HepG2 (cell line): Measurements from ENCODE around the gene AIFM1. TPM values are rescaled to one million over a fixed set of nuclear protein-coding genes. Genes with fewer than 3 reads are reported as not detected.

Experiments used
- ATF7 ChIP-seq, 2 experiments: fragments of 450-650 bp in 1 of 2; sonication (generic) in 1 of 2; formaldehyde crosslinking in 1 of 2; IDR thresholded peaks; 2 replicates each; pipeline versions ENCODE4 v1.4.0 to v1.6.1; 2016 to 2020; ENCODE audit warnings: antibody characterized with exemption in 1 of 2, mild to moderate bottlenecking in 1 of 2, missing genetic modification reagents in 1 of 2
- CBFB ChIP-seq: sonication (generic); formaldehyde crosslinking; IDR thresholded peaks from 2 replicates; pipeline ENCODE4 v1.4.0; 2020; ENCODE audit warnings: missing genetic modification reagents
- GTF2F1 ChIP-seq: fragments of 150-350 bp; IDR thresholded peaks from 2 replicates; pipeline ENCODE4 v1.6.1; 2014; ENCODE audit warnings: low read length
- KLF9 ChIP-seq: IDR thresholded peaks from 2 replicates; pipeline ENCODE4 v1.6.1; 2016; ENCODE audit warnings: low read depth
- MED13 ChIP-seq: sonication (generic); formaldehyde crosslinking; IDR thresholded peaks from 2 replicates; pipeline ENCODE4 v1.5.0; 2020; ENCODE audit warnings: missing genetic modification reagents
- MEF2D ChIP-seq: sonication (generic); formaldehyde crosslinking; IDR thresholded peaks from 2 replicates; pipeline ENCODE4 v1.5.1; 2020; ENCODE audit warnings: mild to moderate bottlenecking, missing genetic modification reagents
- SUZ12 ChIP-seq: fragments of 150-350 bp; IDR thresholded peaks from 2 replicates; pipeline ENCODE4 v1.6.1; 2014; ENCODE audit warnings: low read depth, low read length
- SYNCRIP ChIP-seq: fragments of 200-400 bp; formaldehyde crosslinking; IDR thresholded peaks from 2 replicates; pipeline ENCODE4 v1.6.1; 2018; ENCODE audit warnings: mild to moderate bottlenecking, low read depth, low read length; ENCODE audit not compliant: insufficient read depth
- TOPORS ChIP-seq: sonication (generic); formaldehyde crosslinking; IDR thresholded peaks from 2 replicates; pipeline ENCODE4 v1.8.0; 2023; ENCODE audit warnings: mild to moderate bottlenecking, missing genetic modification reagents
- ZFP36 ChIP-seq: fragments of 150-350 bp; IDR thresholded peaks from 2 replicates; pipeline ENCODE4 v1.6.1; 2018; ENCODE audit warnings: borderline replicate concordance, low read length, low read depth; ENCODE audit not compliant: partially characterized antibody
- ZMYM2 ChIP-seq: sonication (generic); formaldehyde crosslinking; IDR thresholded peaks from 2 replicates; pipeline ENCODE4 v1.8.0; 2022; ENCODE audit warnings: mild to moderate bottlenecking, missing genetic modification reagents
- ZNF446 ChIP-seq: sonication (generic); formaldehyde crosslinking; IDR thresholded peaks from 2 replicates; pipeline ENCODE4 v1.5.0; 2020; ENCODE audit warnings: mild to moderate bottlenecking, missing genetic modification reagents
- ZNF496 ChIP-seq: sonication (generic); formaldehyde crosslinking; IDR thresholded peaks from 2 replicates; pipeline ENCODE4 v1.8.1; 2023; ENCODE audit warnings: mild to moderate bottlenecking, moderate library complexity, missing genetic modification reagents; ENCODE audit not compliant: insufficient replicate concordance
- polyA plus RNA-seq, 8 experiments: library from polyadenylated mRNA; depleted of rRNA in 3 of 8; stranded (reverse) in 7 of 8; unstranded in 1 of 8; fragments of >200 nt; fragmentation: Illumina TruSeq in 4 of 8; extraction: Trizol in 4 of 8; gene quantifications; 2 replicates each; pipeline versions ENCODE4 v1.2.1 to v1.2.3, GENCODE V29; 2011 to 2016; ENCODE audit warnings: low read depth in 4 of 8, missing spikeins in 1 of 8, mixed read lengths in 1 of 8; ENCODE audit not compliant: insufficient read depth in 1 of 8
- total RNA-seq, 5 experiments: library from RNA; depleted of rRNA; stranded (reverse); fragments of >200 nt; fragmentation: Illumina TruSeq; extraction: Trizol; gene quantifications; 2 replicates each; pipeline ENCODE4 v1.2.3, GENCODE V29; 2016; ENCODE audit warnings: low read depth in 1 of 5
- TF ChIP-seq, protein P1 (sequence below): IDR thresholded peaks from 2 replicates; pipeline ENCODE4 v1.6.1; 2016; ENCODE audit warnings: low read depth, control low read depth
- TF ChIP-seq, protein P2 (sequence below): IDR thresholded peaks from 2 replicates; pipeline ENCODE4 v1.6.1; 2012; ENCODE audit warnings: inconsistent platforms
- TF ChIP-seq, protein P3 (sequence below): fragments of 450-650 bp; IDR thresholded peaks from 2 replicates; pipeline ENCODE4 v1.6.1; 2017; ENCODE audit warnings: mild to moderate bottlenecking
- TF ChIP-seq, protein P4 (sequence below): sonication (generic); formaldehyde crosslinking; IDR thresholded peaks from 2 replicates; pipeline ENCODE4 v1.5.0; 2020; ENCODE audit warnings: mild to moderate bottlenecking, missing genetic modification reagents
- TF ChIP-seq, protein P5 (sequence below): sonication (generic); formaldehyde crosslinking; IDR thresholded peaks from 2 replicates; pipeline ENCODE4 v1.4.0; 2020; ENCODE audit warnings: low read depth, mild to moderate bottlenecking, missing genetic modification reagents

The AIFM1 gene
- total and polyA plus RNA-seq, 2 of the 13 experiments (the other 11 are each of a cell fraction or from before 2014, with no cell fraction given) = 42.8 to 46.9 TPM

DNA sequence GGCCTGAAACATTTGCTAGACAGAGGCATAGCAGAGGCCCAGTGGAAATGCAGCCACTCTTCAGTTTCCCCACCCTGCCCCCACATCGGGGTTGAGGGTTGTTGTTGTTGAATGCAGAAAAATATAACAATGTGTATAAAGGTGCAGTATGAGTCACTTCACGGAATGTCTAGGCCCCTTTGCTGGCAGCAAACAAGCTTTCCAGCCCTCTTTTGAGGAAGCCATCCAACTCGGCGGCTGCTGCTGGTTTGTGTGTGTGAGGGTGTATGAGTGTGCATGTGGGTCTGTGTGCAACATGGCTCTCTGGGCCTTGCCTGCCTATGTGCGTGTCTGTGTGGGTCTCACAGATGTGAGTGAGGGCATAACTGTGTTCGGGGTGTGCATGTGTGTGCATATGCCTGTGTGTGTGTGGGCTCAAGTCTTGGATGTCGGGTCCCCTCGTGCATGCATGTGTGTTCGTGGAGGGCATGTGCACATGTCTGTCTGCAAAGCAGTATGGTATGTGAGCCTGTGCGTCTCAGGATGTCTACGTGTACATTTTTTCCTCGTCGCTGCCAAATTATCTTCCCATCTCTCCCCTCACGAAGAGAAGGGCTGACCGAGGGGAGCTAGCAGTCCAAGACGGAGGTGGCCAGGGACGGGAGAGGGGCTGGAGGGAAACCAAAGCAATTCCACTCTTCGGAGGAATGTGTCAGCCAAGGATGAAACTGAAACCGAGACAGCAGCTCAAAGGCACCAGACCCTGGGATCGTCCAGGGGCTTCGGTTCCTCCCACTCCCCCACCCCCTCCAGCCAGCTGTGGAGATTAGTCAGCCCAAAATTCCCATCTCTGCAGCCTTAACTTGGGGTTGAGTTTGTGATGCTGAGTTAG is 47.0 kb downstream of the AIFM1 start (continued):
- TF ChIP-seq, protein P1, sequence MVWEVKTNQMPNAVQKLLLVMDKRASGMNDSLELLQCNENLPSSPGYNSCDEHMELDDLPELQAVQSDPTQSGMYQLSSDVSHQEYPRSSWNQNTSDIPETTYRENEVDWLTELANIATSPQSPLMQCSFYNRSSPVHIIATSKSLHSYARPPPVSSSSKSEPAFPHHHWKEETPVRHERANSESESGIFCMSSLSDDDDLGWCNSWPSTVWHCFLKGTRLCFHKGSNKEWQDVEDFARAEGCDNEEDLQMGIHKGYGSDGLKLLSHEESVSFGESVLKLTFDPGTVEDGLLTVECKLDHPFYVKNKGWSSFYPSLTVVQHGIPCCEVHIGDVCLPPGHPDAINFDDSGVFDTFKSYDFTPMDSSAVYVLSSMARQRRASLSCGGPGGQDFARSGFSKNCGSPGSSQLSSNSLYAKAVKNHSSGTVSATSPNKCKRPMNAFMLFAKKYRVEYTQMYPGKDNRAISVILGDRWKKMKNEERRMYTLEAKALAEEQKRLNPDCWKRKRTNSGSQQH = no peak
- TF ChIP-seq, protein P2, sequence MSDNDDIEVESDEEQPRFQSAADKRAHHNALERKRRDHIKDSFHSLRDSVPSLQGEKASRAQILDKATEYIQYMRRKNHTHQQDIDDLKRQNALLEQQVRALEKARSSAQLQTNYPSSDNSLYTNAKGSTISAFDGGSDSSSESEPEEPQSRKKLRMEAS = peak; percentile 38; the same call in 1 of the 2 replicates
- TF ChIP-seq KLF9 (CRISPR knock-in tag) = no peak
- TF ChIP-seq, protein P3, sequence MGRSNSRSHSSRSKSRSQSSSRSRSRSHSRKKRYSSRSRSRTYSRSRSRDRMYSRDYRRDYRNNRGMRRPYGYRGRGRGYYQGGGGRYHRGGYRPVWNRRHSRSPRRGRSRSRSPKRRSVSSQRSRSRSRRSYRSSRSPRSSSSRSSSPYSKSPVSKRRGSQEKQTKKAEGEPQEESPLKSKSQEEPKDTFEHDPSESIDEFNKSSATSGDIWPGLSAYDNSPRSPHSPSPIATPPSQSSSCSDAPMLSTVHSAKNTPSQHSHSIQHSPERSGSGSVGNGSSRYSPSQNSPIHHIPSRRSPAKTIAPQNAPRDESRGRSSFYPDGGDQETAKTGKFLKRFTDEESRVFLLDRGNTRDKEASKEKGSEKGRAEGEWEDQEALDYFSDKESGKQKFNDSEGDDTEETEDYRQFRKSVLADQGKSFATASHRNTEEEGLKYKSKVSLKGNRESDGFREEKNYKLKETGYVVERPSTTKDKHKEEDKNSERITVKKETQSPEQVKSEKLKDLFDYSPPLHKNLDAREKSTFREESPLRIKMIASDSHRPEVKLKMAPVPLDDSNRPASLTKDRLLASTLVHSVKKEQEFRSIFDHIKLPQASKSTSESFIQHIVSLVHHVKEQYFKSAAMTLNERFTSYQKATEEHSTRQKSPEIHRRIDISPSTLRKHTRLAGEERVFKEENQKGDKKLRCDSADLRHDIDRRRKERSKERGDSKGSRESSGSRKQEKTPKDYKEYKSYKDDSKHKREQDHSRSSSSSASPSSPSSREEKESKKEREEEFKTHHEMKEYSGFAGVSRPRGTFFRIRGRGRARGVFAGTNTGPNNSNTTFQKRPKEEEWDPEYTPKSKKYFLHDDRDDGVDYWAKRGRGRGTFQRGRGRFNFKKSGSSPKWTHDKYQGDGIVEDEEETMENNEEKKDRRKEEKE = no peak
- no peak for TF ChIP-seq ATF7 (IDR thresholded peaks at IDR 0.05)
- no peak for TF ChIP-seq ATF7 (CRISPR knock-in tag; IDR thresholded peaks at IDR 0.05)
- no peak for TF ChIP-seq ZNF446 (CRISPR knock-in tag)
- TF ChIP-seq SYNCRIP = no peak
- no peak for TF ChIP-seq MED13 (CRISPR knock-in tag)
- no peak for TF ChIP-seq ZMYM2 (CRISPR knock-in tag)
- no peak for TF ChIP-seq GTF2F1
- TF ChIP-seq CBFB (CRISPR knock-in tag) = no peak
- no peak for TF ChIP-seq TOPORS (CRISPR knock-in tag)
- no peak for TF ChIP-seq ZNF496 (CRISPR knock-in tag)
- TF ChIP-seq MEF2D (CRISPR knock-in tag) = no peak
- TF ChIP-seq ZFP36 = no peak
- no peak for TF ChIP-seq SUZ12
- TF ChIP-seq, protein P4, sequence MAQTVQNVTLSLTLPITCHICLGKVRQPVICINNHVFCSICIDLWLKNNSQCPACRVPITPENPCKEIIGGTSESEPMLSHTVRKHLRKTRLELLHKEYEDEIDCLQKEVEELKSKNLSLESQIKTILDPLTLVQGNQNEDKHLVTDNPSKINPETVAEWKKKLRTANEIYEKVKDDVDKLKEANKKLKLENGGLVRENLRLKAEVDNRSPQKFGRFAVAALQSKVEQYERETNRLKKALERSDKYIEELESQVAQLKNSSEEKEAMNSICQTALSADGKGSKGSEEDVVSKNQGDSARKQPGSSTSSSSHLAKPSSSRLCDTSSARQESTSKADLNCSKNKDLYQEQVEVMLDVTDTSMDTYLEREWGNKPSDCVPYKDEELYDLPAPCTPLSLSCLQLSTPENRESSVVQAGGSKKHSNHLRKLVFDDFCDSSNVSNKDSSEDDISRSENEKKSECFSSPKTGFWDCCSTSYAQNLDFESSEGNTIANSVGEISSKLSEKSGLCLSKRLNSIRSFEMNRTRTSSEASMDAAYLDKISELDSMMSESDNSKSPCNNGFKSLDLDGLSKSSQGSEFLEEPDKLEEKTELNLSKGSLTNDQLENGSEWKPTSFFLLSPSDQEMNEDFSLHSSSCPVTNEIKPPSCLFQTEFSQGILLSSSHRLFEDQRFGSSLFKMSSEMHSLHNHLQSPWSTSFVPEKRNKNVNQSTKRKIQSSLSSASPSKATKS (CRISPR knock-in tag) = no peak
- TF ChIP-seq, protein P5, sequence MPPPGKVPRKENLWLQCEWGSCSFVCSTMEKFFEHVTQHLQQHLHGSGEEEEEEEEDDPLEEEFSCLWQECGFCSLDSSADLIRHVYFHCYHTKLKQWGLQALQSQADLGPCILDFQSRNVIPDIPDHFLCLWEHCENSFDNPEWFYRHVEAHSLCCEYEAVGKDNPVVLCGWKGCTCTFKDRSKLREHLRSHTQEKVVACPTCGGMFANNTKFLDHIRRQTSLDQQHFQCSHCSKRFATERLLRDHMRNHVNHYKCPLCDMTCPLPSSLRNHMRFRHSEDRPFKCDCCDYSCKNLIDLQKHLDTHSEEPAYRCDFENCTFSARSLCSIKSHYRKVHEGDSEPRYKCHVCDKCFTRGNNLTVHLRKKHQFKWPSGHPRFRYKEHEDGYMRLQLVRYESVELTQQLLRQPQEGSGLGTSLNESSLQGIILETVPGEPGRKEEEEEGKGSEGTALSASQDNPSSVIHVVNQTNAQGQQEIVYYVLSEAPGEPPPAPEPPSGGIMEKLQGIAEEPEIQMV (CRISPR knock-in tag) = no peak
- TF ChIP-seq, all 625 proteins: peak for 7
